Mammary epithelial cell (primary cell): ENCODE data around the gene FRMD3.

Source experiments
- EZH2 ChIP-seq: IDR thresholded peaks from 2 replicates; pipeline ENCODE4 v1.6.1; 2012; ENCODE audit warnings: low read length, inconsistent platforms, borderline replicate concordance
- TF ChIP-seq, protein P1 (sequence below), 2 donors: IDR thresholded peaks in 1 of 2; conservative IDR thresholded peaks in 1 of 2; 2 replicates each; pipeline ENCODE4 v1.5.1; 2011 to 2012; ENCODE audit warnings: inconsistent platforms in 2 of 2, low read length in 2 of 2, mild to moderate bottlenecking in 2 of 2, control low read depth in 1 of 2, low read depth in 1 of 2; ENCODE audit not compliant: insufficient read depth in 1 of 2; ENCODE audit errors: extremely low read depth in 1 of 2

DNA sequence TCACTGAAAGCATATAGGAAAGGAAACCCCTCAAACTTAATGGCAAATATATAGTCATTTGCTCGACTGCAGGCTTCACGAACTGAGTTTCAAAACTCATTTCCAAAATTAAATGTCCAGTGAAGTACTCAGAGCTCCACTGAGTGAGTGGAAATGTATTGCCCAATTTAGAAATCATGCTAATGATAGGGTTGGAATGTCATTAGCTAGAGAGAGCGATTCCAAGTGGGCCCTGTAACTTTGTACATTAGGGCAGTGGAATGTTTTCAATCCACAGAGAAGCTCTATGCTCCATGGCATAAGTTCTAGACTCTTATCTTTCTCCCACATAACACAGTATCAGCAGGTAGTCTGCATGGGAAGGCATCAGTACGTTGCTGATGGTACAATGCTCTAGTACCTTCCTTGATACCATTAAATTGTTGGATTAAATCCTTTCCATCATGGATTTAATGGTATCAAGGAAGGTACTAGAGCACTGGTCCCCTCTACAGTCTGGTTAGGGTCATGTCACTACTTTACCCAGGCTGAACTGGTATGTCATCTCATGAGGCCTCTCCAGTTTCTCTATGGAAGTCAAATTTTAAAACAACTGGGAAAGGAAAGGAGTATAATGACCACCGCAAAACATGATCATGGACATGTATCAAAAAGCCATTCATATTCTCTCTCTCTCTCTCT lies 292.1 kb downstream of the FRMD3 start:
- TF ChIP-seq, protein P1, sequence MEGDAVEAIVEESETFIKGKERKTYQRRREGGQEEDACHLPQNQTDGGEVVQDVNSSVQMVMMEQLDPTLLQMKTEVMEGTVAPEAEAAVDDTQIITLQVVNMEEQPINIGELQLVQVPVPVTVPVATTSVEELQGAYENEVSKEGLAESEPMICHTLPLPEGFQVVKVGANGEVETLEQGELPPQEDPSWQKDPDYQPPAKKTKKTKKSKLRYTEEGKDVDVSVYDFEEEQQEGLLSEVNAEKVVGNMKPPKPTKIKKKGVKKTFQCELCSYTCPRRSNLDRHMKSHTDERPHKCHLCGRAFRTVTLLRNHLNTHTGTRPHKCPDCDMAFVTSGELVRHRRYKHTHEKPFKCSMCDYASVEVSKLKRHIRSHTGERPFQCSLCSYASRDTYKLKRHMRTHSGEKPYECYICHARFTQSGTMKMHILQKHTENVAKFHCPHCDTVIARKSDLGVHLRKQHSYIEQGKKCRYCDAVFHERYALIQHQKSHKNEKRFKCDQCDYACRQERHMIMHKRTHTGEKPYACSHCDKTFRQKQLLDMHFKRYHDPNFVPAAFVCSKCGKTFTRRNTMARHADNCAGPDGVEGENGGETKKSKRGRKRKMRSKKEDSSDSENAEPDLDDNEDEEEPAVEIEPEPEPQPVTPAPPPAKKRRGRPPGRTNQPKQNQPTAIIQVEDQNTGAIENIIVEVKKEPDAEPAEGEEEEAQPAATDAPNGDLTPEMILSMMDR (conservative IDR thresholded peaks at IDR 0.05 in 1 of 2, IDR thresholded peaks at IDR 0.05 in 1 of 2; ENCODE audit: extremely low read depth in 1 of 2, insufficient read depth in 1 of 2, low read depth in 1 of 2, low read length in 2 of 2): no peak
- TF ChIP-seq EZH2: no peak
